Right cardiac atrium (tissue), 5 donors: Measurements from ENCODE around the gene MAD1L1. TPM values are rescaled to one million over a fixed set of nuclear protein-coding genes. Genes with fewer than 3 reads are reported as not detected.

Experiments
- ATAC-seq, 2 donors: fragments of 200-7000 bp; cut with Tn5 transposase; one replicate each; pipeline versions ENCODE4 v1.8.0 to v1.9.1; 2020; ENCODE audit warnings: moderate library complexity in 2 of 2, mild to moderate bottlenecking in 1 of 2
- DNase-seq, 3 donors: peaks; one replicate each; pipeline ENCODE4 v3.0.0-alpha.2; 2020
- H3K27ac ChIP-seq: one replicate; pipeline ENCODE4 v1.5.1; 2013; ENCODE audit warnings: mild to moderate bottlenecking, low read length, control low read depth, moderate library complexity
- H3K27me3 ChIP-seq: one replicate; pipeline ENCODE4 v1.6.1; 2013; ENCODE audit not compliant: control insufficient read depth, insufficient read depth
- H3K4me1 ChIP-seq: one replicate; pipeline ENCODE4 v1.6.1; 2013; ENCODE audit warnings: low read length; ENCODE audit not compliant: control insufficient read depth, insufficient read depth
- H3K4me3 ChIP-seq: one replicate; pipeline ENCODE4 v1.5.1; 2013; ENCODE audit warnings: low read length, control low read depth
- H3K9me3 ChIP-seq: one replicate; pipeline ENCODE4 v1.6.1; 2013; ENCODE audit warnings: low read length; ENCODE audit not compliant: control insufficient read depth
- whole genome bisulfite sequencing: extraction: QIAGEN DNeasy Blood & Tissue Kit; methylation state at CpG from one replicate; pipeline ENCODE4 v1.1.7; 2013; 5-methylcytosine and 5-hydroxymethylcytosine counted together
- intact Hi-C, 4 donors: fragments of 100-400 bp; cut with DNase I; formaldehyde crosslinking; loops; one replicate each; pipeline versions ENCODE4 v1.11.0 to v1.14.0; 2022 to 2023
- polyA plus RNA-seq: library from polyadenylated mRNA; stranded (reverse); fragments of 200-250 nt; gene quantifications from one replicate; pipeline ENCODE4 v1.2.3, GENCODE V29; 2013
- total RNA-seq, 4 donors: library from RNA; stranded (reverse); fragmentation: NEBNext Ultra II Directional; extraction: Animal tissue kit (Norgen Biotek cat#: 25700); gene quantifications; one replicate each; pipeline ENCODE4 v1.2.1, GENCODE V29; 2021
- donor health status: healthy with polysubstance abuse.
- donor health status: DM: no; HTN: yes; CAD: no.
- donor health status: DM: no; HTN: no; CAD: no.
- donor health status: DM: no; HTN: yes; CAD: no; lungs with severe emphysema.
- donor health status: DM: yes; HTN: yes; CAD: no.

The MAD1L1 gene
- total and polyA plus RNA-seq, 5 donors, result 15.3 to 41.0 (median 33.7) TPM

DNA sequence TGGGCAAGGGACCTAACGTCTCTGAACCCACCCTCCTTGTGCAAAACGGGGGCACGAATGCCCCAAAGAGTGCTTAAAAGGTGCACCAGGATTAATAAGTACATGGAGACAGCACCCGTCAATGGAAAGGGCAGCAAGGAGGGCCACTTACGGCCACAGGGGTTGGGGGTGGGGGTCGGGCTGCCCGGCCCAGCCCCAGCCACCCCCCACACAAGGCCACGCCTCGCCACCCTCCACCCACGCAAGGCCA lies 213.4 kb downstream of the MAD1L1 start:
- Histone ChIP-seq H3K27ac (peak overlapping the region; percentile 44), H3K4me3 (no peak overlapping the region), H3K4me1 (no peaks in the 10 kb centered on the region), H3K9me3 (no peaks in the 10 kb centered on the region), H3K27me3 (no peaks in the 10 kb centered on the region)
- no peak for ATAC-seq
- intact Hi-C loops, result no loop called here
- WGBS, result 62% methylated on average over 10 of the region's 10 CpGs
- DNase-seq, result no peak

DNA sequence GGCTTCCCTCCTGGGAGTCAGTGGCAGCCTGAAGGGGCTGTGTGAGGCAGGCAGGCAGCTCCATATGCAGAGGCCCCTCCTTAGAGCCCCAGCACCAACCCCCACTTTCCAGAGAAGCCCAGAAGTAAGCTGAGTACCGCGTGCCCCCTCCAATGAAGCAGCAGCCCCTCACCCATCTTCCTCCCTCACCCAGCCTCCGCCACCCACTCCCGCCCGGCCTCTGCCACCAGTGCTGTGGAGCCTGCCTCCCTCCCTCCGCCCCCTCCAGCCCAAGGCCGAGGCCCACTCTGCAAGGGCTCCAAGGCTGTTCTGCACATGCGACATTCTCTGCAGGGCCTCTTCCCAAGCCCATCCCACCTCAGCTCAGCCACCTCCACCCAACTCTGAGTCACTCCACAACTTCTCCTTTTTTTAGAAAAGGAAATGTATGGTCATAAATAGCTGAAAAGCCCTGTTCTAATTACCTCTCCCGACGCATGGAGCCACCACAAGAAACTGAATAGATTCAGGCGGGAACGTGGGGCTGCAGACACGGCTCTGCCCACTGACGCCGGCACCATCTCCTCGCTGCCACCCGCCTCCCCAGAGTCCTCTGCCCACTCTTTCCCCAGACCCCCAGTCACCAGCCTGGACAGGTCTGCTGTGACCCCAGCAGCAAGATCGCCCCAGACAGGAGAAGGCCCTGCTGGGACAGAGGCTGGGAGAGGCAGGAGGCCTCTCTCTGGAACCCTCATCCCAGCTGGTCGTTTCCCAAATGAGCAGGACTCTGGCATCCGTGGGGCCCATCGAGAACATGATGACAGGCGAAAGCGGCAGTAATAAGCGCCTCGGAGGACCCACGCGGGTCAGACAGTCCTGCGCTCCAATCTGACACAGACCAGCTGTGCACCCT lies 213.9 kb downstream of the MAD1L1 start:
- intact Hi-C loops, result no loop called here
- Histone ChIP-seq H3K4me3 (no peak overlapping the region), H3K27ac (peak overlapping the region; percentile 44), H3K4me1 (no peaks in the 10 kb centered on the region), H3K27me3 (no peaks in the 10 kb centered on the region), H3K9me3 (no peaks in the 10 kb centered on the region)
- ATAC-seq (peak; percentile 56 to 69), DNase-seq (peak; percentile 59 to 80 (median 80))
- 55% methylated on average over 28 of the region's 28 CpGs for WGBS

DNA sequence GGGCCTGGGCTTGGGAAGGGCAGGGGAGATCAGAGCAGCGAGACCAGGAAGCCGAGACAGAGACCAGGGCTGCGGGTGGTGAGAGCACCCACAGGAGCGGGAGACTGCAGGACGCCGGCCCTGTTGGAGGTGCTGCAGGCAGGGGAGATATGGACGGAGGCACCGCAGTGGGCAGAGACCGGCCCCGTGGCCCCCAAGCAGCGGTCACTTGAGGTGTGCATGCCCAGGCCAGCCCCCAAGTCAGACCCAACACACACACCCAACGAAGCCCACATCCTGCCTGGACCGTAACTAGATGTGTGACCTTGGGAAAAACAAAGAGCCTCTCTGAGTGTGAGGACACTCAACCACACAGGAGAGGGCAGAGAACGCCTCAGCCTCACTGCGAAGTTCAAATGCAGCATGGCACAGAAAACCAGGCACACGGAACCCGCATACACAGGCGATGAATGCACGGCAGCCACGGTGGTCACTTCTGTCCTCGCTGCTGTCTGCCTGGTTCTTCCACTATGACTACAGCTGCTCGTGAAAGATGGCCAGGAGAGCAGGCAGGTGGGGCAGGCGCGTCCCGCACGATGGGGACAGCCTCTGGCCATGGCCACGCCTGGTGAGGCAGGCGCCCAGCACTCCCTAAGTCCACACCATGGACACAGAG lies 214.7 kb downstream of the MAD1L1 start:
- no peak overlapping the region for H3K4me3 ChIP-seq
- DNase-seq (peak; percentile 10 to 56 (median 49)), ATAC-seq (no peak)
- no peaks in the 10 kb centered on the region for H3K4me1 ChIP-seq
- intact Hi-C loops, result no loop called here
- WGBS, result 90% methylated on average over 28 of the region's 28 CpGs
- no peak overlapping the region for H3K27ac ChIP-seq
- H3K27me3 ChIP-seq, result no peaks in the 10 kb centered on the region
- H3K9me3 ChIP-seq, result no peaks in the 10 kb centered on the region

DNA sequence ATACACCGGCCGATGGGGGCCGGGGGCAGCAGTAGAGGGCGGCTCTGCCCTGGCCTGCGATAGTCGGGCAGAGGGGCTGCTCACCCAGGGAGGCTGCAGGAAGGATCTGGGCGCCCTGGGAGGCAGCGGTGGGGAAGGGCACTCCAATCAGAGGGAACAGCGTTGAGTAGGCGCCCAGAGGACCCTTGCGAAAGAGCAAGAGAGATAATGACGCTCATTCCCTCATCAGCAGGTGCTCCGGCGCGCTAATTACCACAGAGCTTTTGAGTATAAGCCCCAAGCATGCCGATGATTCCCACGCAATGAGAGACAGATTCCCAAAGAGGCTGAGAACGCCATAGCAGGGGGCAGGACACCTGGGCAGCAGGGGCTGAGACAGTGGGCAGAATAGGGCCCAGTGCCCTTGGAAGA lies 215.3 kb downstream of the MAD1L1 start:
- Histone ChIP-seq H3K4me3 (no peak overlapping the region), H3K4me1 (no peaks in the 10 kb centered on the region), H3K9me3 (no peaks in the 10 kb centered on the region), H3K27me3 (no peaks in the 10 kb centered on the region), H3K27ac (no peak overlapping the region)
- WGBS, result 96% methylated on average over 18 of the region's 18 CpGs
- intact Hi-C loops, result no loop called here
- ATAC-seq (no peak), DNase-seq (peak; percentile 9 to 28 (median 28))

DNA sequence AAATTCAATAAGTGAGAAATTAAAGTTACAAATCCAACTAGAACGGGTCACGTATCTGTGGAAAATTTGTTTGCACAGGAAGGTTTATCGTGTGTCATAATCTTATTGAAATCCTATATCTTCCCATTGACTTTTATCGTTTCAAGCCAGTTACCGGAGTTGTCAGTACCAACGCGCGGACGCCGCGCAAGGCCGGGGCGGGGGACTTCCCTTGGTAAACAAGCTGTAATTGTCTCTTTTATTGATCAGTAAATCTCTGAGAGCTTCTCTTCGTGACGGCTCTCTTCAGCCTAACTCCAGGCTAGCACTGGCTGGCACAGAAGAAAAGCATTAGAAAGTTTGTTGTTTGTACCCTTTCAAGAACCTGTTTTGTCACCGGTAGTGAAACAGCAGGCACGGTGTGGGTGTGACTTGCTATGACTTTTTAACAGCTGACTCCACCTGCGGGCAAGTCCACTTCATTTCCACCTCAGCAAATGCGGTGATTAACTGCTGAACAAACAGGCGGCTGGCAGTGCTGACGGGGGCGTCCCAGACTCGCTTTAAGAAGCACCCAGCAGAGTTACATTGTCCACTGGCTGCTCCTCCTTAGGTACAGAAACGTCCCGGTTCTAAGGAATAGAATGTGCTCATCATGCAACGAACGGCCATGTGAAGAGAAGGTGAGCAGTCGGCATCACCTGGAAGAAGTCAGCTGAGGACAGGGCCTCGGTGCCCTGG lies 215.8 kb downstream of the MAD1L1 start:
- no peaks in the 10 kb centered on the region for H3K4me1 ChIP-seq
- ATAC-seq, result no peak
- H3K4me3 ChIP-seq, result no peak overlapping the region
- no peaks in the 10 kb centered on the region for H3K9me3 ChIP-seq
- H3K27ac ChIP-seq, result no peak overlapping the region
- H3K27me3 ChIP-seq, result no peaks in the 10 kb centered on the region
- WGBS, result 92% methylated on average over 29 of the region's 29 CpGs
- intact Hi-C loops, result no loop called here
- peak; percentile 4 to 45 (median 32) for DNase-seq

DNA sequence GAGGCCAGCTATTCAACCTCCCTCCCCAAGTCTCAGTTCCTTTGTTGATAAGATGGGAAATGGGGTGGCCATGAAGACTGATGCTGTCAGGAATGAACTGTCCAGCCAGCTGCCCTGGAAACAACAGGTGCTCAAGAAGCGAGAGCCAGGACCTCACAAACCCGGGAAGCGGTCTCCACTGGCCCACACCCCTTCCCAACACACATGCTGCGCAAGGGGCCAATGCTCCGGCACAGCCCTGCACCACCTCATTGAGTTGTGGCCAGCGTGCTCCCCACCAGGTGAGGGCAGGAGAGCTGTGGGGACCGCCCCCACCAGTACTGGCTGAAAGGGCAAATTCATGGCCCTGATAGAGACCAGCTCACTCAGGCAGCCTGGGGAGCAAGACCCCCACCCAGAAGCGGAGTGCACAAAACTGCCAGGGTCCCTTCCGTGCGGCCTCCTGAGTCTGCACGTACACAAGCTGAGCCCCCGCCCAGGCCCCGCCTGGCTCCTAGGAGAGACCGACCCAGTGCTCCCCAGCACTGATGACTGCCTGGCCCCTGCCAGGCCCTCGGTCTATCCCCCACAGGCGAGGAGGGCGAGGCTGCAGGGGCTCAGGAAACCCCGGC lies 216.6 kb downstream of the MAD1L1 start:
- ATAC-seq, result no peak
- Histone ChIP-seq H3K27ac (no peak overlapping the region), H3K27me3 (no peaks in the 10 kb centered on the region), H3K9me3 (no peaks in the 10 kb centered on the region), H3K4me3 (no peak overlapping the region), H3K4me1 (no peaks in the 10 kb centered on the region)
- WGBS, result 96% methylated on average over 18 of the region's 18 CpGs
- DNase-seq, result peak in 2 of 3 donors; percentile 20 to 43
- intact Hi-C loops, result no loop called here

DNA sequence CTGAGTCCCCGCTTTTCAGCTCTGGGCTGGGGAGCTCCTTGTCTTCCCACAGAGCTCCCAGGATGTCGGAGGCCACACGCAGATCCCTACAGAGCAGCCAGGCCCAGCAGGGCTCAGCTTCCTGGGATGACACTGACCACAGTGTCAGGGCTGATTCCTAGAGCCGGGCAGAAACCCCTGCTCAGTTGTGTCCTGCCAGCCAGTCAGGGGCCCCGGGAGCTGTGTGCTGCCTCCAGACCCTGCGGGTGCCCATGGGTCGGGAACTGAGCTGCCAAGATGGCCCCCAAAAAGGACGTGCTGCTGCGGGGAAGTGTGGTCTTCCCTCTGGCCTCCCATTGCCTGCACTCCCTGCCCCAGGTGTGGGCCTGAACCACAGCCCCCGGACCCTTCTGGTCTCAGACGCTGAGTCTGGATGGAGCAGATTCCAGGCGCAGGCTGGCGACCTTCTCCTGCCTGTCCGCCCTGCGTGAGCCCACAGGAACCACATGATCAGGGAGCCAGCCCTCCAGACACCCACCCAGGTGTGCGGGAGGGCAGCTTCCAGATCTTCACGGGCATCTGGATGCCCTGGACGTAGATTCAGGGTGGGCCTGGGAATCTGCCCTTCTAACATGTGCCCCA lies 217.4 kb downstream of the MAD1L1 start:
- H3K27ac ChIP-seq, result no peak overlapping the region
- H3K4me3 ChIP-seq, result no peak overlapping the region
- H3K27me3 ChIP-seq, result no peaks in the 10 kb centered on the region
- DNase-seq (peak in 2 of 3 donors; percentile 30 to 44), ATAC-seq (no peak)
- H3K4me1 ChIP-seq, result no peaks in the 10 kb centered on the region
- intact Hi-C loops, result no loop called here
- no peaks in the 10 kb centered on the region for H3K9me3 ChIP-seq
- WGBS, result 93% methylated on average over 18 of the region's 18 CpGs

DNA sequence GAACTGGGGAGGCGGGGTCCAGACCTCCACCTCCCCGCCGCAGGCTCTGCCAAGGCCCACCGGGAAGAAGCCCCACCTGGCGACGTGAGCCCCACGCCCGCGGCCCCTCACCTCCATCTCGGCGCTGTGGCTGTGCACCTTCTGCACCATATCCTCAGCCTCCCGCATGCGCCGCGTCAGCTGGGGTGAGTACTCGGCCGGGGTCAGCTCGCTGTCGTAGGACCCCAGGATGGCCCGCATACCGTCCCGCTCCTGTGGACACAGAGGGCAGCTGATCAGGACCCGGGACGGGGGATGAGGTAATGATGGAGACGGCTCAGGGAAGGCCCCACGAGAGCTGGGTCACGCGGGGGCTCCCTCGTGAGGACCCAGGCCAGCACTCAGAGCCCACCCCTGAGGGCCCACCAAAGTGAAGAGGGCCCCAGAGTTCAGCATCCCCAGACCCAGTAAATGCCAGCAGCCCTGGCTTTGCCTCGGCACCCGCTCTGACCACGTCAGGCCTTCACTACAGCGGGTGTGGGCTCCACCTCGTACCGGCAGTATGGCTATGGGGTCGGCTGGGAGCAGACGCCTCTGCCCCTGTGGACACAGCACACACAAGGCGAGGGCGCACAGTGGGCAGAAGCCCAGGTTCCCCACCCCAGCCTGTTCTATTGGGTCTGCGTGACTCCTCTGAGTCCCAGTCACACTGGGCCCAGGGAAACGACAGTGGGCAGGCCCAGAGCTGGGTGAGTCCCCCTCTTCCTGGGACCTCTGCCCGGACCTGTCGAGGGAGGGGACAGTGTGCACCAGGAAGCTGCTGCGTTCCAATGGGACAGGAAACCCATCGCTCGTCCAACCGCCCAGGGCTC lies 218.1 kb downstream of the MAD1L1 start:
- intact Hi-C loops, result no loop called here
- H3K4me1 ChIP-seq, result no peaks in the 10 kb centered on the region
- ATAC-seq (no peak), DNase-seq (peak; percentile 14 to 61 (median 53))
- no peaks in the 10 kb centered on the region for H3K27me3 ChIP-seq
- H3K4me3 ChIP-seq, result no peak overlapping the region
- no peaks in the 10 kb centered on the region for H3K9me3 ChIP-seq
- 95% methylated on average over 47 of the region's 47 CpGs for WGBS
- no peak overlapping the region for H3K27ac ChIP-seq

DNA sequence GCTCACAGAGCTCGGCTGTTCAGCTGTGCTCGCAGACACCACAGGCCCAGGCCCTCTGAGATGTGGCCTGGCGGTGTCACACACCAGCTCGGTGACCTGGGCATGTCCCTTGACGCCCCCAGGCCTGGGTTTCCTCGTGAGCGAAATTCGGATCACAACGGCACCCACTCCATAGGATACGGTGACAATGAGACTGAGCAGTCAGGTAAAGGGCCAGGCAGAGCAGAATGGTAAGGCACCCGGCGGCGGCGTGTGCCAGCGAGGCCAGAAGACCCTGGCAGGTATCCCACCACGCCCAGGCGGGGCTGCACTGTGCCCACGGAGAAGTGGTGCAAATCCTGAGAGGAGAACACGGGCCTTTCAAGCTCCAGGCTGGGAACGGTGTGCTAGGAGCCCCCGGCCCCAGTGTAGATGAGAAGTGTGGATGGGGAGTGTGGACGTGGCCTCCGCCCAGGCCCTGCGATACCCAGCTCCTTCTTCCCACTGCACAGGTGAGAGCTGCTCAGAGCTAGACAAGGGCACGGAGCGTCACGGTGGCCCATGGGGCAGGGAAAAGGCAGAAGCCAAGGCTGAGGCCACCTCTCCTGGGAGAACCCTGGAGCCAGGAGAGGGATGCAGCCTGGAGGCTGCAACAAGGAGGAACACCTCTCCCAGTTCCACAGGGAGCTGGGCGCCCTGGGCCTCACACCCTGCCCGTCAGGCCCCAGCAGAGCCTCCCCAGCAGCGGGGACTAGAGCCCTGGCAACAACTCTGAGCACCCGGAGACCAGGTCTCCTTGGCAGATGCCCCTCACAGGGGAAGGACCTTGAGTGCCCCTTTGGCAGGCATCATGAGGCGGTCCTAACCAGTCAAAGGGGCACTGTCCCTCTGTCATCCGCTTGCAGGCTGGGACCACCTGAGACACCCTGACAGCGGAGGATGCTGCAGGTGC lies 219.1 kb downstream of the MAD1L1 start:
- 93% methylated on average over 34 of the region's 34 CpGs for WGBS
- Histone ChIP-seq H3K4me3 (no peak overlapping the region), H3K9me3 (no peaks in the 10 kb centered on the region), H3K27ac (no peak overlapping the region), H3K27me3 (no peaks in the 10 kb centered on the region), H3K4me1 (no peaks in the 10 kb centered on the region)
- intact Hi-C loops, result no loop called here
- DNase-seq (peak; percentile 6 to 48 (median 48)), ATAC-seq (no peak)
